Measurements from ENCODE around the gene PRDM10. TPM values are rescaled to one million over a fixed set of nuclear protein-coding genes. Genes with fewer than 3 reads are reported as not detected.

Gene PRDM10
- total RNA-seq, 2 experiments from 2014 or later: 8.2 to 9.6 TPM

- POLR2A ChIA-PET: interaction anchor here (0.6 to 4.9 kb wide), 35 partner anchors 9 to 913 kb away, joined by 3 to 83 read pairs (median 5); partner anchors contain the start of genes APLP2, NFRKB, SNX19 and TMEM45B
- ATAC-seq (ENCODE audit: poor library complexity): peak; percentile 78
- Mint-ChIP-seq H3K27me3 (no peaks in the 10 kb centered on the region), H3K9me3 (no peaks in the 10 kb centered on the region), H3K4me1 (ENCODE audit: low read depth) (peaks cover 44% of the 10 kb centered on the region), H3K36me3 (ENCODE audit: low read depth) (peaks cover 12% of the 10 kb centered on the region), H3K4me3 (peak overlapping the region; percentile 100), H3K27ac (peak overlapping the region; percentile 100)
- CTCF ChIA-PET: interaction anchor here (0.9 to 2.0 kb wide), 3 partner anchors 11 to 129 kb away, joined by 5 to 15 read pairs (median 6); no protein-coding TSS in a partner anchor
- peak; percentile 81 to 97 (median 88) for DNase-seq
- Histone ChIP-seq H3K27ac (ENCODE audit: low read depth in 1 of 2, low read length in 2 of 2) (peak overlapping the region; percentile 98 to 100), H3K9me3 (ENCODE audit: control insufficient read depth in 1 of 2, insufficient read depth in 1 of 2, low read length in 2 of 2) (no peaks in the 10 kb centered on the region), H3K36me3 (ENCODE audit: insufficient read depth, low read length) (no peaks in the 10 kb centered on the region), H3K27me3 (ENCODE audit: control insufficient read depth in 1 of 2, insufficient read depth in 2 of 2, low read length in 2 of 2) (no peaks in the 10 kb centered on the region), H3K4me3 (ENCODE audit: low read length) (peak overlapping the region; percentile 76), H3K4me1 (ENCODE audit: insufficient read depth, low read length) (peaks cover 23% of the 10 kb centered on the region)
- no peak for TF ChIP-seq CTCF (IDR thresholded peaks at IDR 0.05)
- intact Hi-C loops (cut with DNase I, micrococcal nuclease): loop anchor here (1.0 to 10.0 kb wide), 8 partner anchors 66 to 1698 kb away; partner anchors contain the start of genes APLP2 (in 2 of the 2), ZBTB44 (in 2 of the 2) and TMEM45B (in 1 of the 2)
These were observed 446 bp upstream of the PRDM10 start for GRCh38 chr11:130002846-130003716.

GRCh38 chr11:130001461-130002351 lies 929 bp downstream of the PRDM10 start:
- Mint-ChIP-seq H3K36me3 (ENCODE audit: low read depth) (peaks cover 12% of the 10 kb centered on the region), H3K4me1 (ENCODE audit: low read depth) (peaks cover 55% of the 10 kb centered on the region), H3K9me3 (no peaks in the 10 kb centered on the region), H3K27ac (peak overlapping the region; percentile 100), H3K27me3 (no peaks in the 10 kb centered on the region), H3K4me3 (peak overlapping the region; percentile 99)
- TF ChIP-seq CTCF (IDR thresholded peaks at IDR 0.05): no peak
- Histone ChIP-seq H3K27me3 (ENCODE audit: control insufficient read depth in 1 of 2, insufficient read depth in 2 of 2, low read length in 2 of 2) (no peaks in the 10 kb centered on the region), H3K9me3 (ENCODE audit: control insufficient read depth in 1 of 2, insufficient read depth in 1 of 2, low read length in 2 of 2) (no peaks in the 10 kb centered on the region), H3K4me3 (ENCODE audit: low read length) (peak overlapping the region; percentile 76), H3K36me3 (ENCODE audit: insufficient read depth, low read length) (no peaks in the 10 kb centered on the region), H3K4me1 (ENCODE audit: insufficient read depth, low read length) (peaks cover 23% of the 10 kb centered on the region), H3K27ac (ENCODE audit: low read depth in 1 of 2, low read length in 2 of 2) (peak overlapping the region; percentile 98 to 100)
- peak; percentile 13 for ATAC-seq (ENCODE audit: poor library complexity)
- intact Hi-C loops (cut with DNase I, micrococcal nuclease): loop anchor here (5.0 to 10.0 kb wide), 6 partner anchors 187 to 1697 kb away; partner anchors contain the start of genes ZBTB44 (in 2 of the 2) and TMEM45B (in 1 of the 2)
- peak; percentile 11 to 63 (median 34) for DNase-seq
- POLR2A ChIA-PET: interaction anchor here (0.9 to 4.9 kb wide), 16 partner anchors 8 to 224 kb away, joined by 3 to 83 read pairs (median 6); partner anchors contain the start of genes APLP2 and NFRKB
- CTCF ChIA-PET: interaction anchor here (0.8 to 2.2 kb wide), 3 partner anchors 10 to 131 kb away, joined by 3 to 10 read pairs (median 6); no protein-coding TSS in a partner anchor

Measured in CD4-positive, alpha-beta T cell (primary cell).